WTC11 (cell line): ENCODE results near the gene AKAP8. TPM values are rescaled to one million over a fixed set of nuclear protein-coding genes. Genes with fewer than 3 reads are reported as not detected.

Source experiments
- ATAC-seq: fragments of 200-7000 bp; cut with Tn5 transposase; 2 replicates; pipeline ENCODE4 v1.10.0; 2021; ENCODE audit warnings: mild to moderate bottlenecking, moderate library complexity
- CTCF ChIA-PET: fragments of 300-600 bp; sonication (Branson Sonifier 250); formaldehyde crosslinking; loops from one replicate; lab custom pipeline; 2021; ENCODE audit warnings: antibody characterized with exemption; lab: Charles Lee
- POLR2A ChIA-PET: fragments of 350-600 bp; sonication (Branson Sonifier 250); formaldehyde crosslinking; loops from one replicate; lab custom pipeline; 2021; ENCODE audit warnings: antibody characterized with exemption; lab: Charles Lee
- DNase-seq: peaks from one replicate; pipeline ENCODE4 v3.0.0; 2021; ENCODE audit warnings: low spot score
- H3K27ac Mint-ChIP-seq: 2 replicates; pipeline ENCODE4 v1.8.0; 2021; ENCODE audit warnings: mixed read lengths
- H3K27me3 Mint-ChIP-seq: 2 replicates; pipeline ENCODE4 v1.8.0; 2021; ENCODE audit warnings: low read depth, mild to moderate bottlenecking, moderate library complexity, mixed read lengths
- H3K36me3 Mint-ChIP-seq: 2 replicates; pipeline ENCODE4 v1.8.0; 2021; ENCODE audit warnings: mixed read lengths
- H3K4me1 Mint-ChIP-seq: 2 replicates; pipeline ENCODE4 v1.8.0; 2022; ENCODE audit warnings: mixed read lengths
- H3K4me3 Mint-ChIP-seq: 2 replicates; pipeline ENCODE4 v1.8.0; 2021; ENCODE audit warnings: mild to moderate bottlenecking, moderate library complexity, mixed read lengths
- H3K9me3 Mint-ChIP-seq: 2 replicates; pipeline ENCODE4 v1.8.0; 2021; ENCODE audit warnings: mixed read lengths
- ARID4B ChIP-seq: sonication (generic); formaldehyde crosslinking; IDR thresholded peaks from 2 replicates; pipeline ENCODE4 v1.8.0; 2023; ENCODE audit warnings: missing genetic modification reagents, mild to moderate bottlenecking, borderline replicate concordance
- ATF6 ChIP-seq: sonication (generic); formaldehyde crosslinking; IDR thresholded peaks from 2 replicates; pipeline ENCODE4 v1.8.1; 2023; ENCODE audit warnings: mild to moderate bottlenecking, missing genetic modification reagents
- CDX4 ChIP-seq: fragments of 250-450 bp; sonication (Bioruptor Pico); IDR thresholded peaks from 2 replicates; pipeline ENCODE4 v1.9.0; 2021; ENCODE audit warnings: moderate library complexity, mild to moderate bottlenecking, inconsistent platforms, borderline replicate concordance
- CREM ChIP-seq: sonication (generic); formaldehyde crosslinking; IDR thresholded peaks from 2 replicates; pipeline ENCODE4 v1.8.1; 2022; ENCODE audit warnings: mild to moderate bottlenecking, missing genetic modification reagents, moderate library complexity
- ELF4 ChIP-seq: sonication (generic); formaldehyde crosslinking; IDR thresholded peaks from 2 replicates; pipeline ENCODE4 v1.8.1; 2022; ENCODE audit warnings: low read depth, mild to moderate bottlenecking, moderate library complexity, missing genetic modification reagents
- FOXK1 ChIP-seq: sonication (generic); formaldehyde crosslinking; IDR thresholded peaks from 2 replicates; pipeline ENCODE4 v1.8.0; 2022; ENCODE audit warnings: mild to moderate bottlenecking, moderate library complexity, missing genetic modification reagents
- FOXP1 ChIP-seq: sonication (generic); formaldehyde crosslinking; IDR thresholded peaks from 2 replicates; pipeline ENCODE4 v1.8.0; 2022; ENCODE audit warnings: missing genetic modification reagents, mild to moderate bottlenecking, moderate library complexity, borderline replicate concordance
- HMGA2 ChIP-seq: fragments of 250-450 bp; sonication (Bioruptor Pico); IDR thresholded peaks from 2 replicates; pipeline ENCODE4 v1.4.0; 2021; ENCODE audit warnings: mild to moderate bottlenecking, moderate library complexity
- MAX ChIP-seq: sonication (generic); formaldehyde crosslinking; IDR thresholded peaks from 2 replicates; pipeline ENCODE4 v1.8.0; 2022; ENCODE audit warnings: mild to moderate bottlenecking, missing genetic modification reagents
- MXD4 ChIP-seq: fragments of 250-450 bp; sonication (Bioruptor Pico); IDR thresholded peaks from 2 replicates; pipeline ENCODE4 v1.8.0; 2021; ENCODE audit warnings: mild to moderate bottlenecking, moderate library complexity, borderline replicate concordance
- NFYB ChIP-seq: sonication (generic); formaldehyde crosslinking; conservative IDR thresholded peaks from 2 replicates; pipeline ENCODE4 v1.8.0; 2022; ENCODE audit warnings: low read depth, missing genetic modification reagents
- OVOL2 ChIP-seq: fragments of 250-450 bp; sonication (Bioruptor Pico); IDR thresholded peaks from 2 replicates; pipeline ENCODE4 v1.9.0; 2021; ENCODE audit warnings: mild to moderate bottlenecking, borderline replicate concordance
- PREB ChIP-seq: sonication (generic); formaldehyde crosslinking; IDR thresholded peaks from 2 replicates; pipeline ENCODE4 v1.8.1; 2022; ENCODE audit warnings: mild to moderate bottlenecking, missing genetic modification reagents, moderate library complexity, borderline replicate concordance
- PRRX2 ChIP-seq: fragments of 250-450 bp; sonication (Bioruptor Pico); IDR thresholded peaks from 2 replicates; pipeline ENCODE4 v1.8.0; 2021; ENCODE audit warnings: mild to moderate bottlenecking
- TEAD1 ChIP-seq: sonication (generic); formaldehyde crosslinking; IDR thresholded peaks from 2 replicates; pipeline ENCODE4 v1.8.0; 2022; ENCODE audit warnings: mild to moderate bottlenecking, missing genetic modification reagents
- TP53 ChIP-seq: sonication (generic); formaldehyde crosslinking; IDR thresholded peaks from 2 replicates; pipeline ENCODE4 v1.8.1; 2023; ENCODE audit warnings: mild to moderate bottlenecking, missing genetic modification reagents
- ZNF138 ChIP-seq: sonication (generic); formaldehyde crosslinking; conservative IDR thresholded peaks from 2 replicates; pipeline ENCODE4 v1.8.1; 2022; ENCODE audit warnings: mild to moderate bottlenecking, moderate library complexity, missing genetic modification reagents
- ZNF232 ChIP-seq: sonication (generic); formaldehyde crosslinking; IDR thresholded peaks from 2 replicates; pipeline ENCODE4 v1.8.0; 2022; ENCODE audit warnings: mild to moderate bottlenecking, missing genetic modification reagents
- ZNF423 ChIP-seq: fragments of 250-450 bp; sonication (Bioruptor Pico); IDR thresholded peaks from 2 replicates; pipeline ENCODE4 v2.1.2; 2022; ENCODE audit warnings: mild to moderate bottlenecking, moderate library complexity
- total RNA-seq: library from RNA; stranded (reverse); gene quantifications from 3 replicates; pipeline ENCODE4 v1.2.3, GENCODE V29; 2021

The AKAP8 gene
- total RNA-seq, 1 experiment from 2014 or later = 65.9 TPM

GRCh38 chr19:15379083-15379998 lies at the start of gene AKAP8 (continued):
- TF ChIP-seq FOXK1 (CRISPR knock-in tag) (peak; percentile 77), ELF4 (CRISPR knock-in tag) (no peak), FOXP1 (CRISPR knock-in tag) (peak; percentile 9; the same call in 1 of the 2 replicates), PREB (no peak), ARID4B (CRISPR knock-in tag) (peak; percentile 67), MXD4 (CRISPR knock-in tag) (no peak), NFYB (peak; percentile 95), MAX (0 out of 2 replicates have a peak, but pooled peaks have one; percentile 37), CREM (peak; percentile 92), ZNF138 (CRISPR knock-in tag) (no peak), ATF6 (CRISPR knock-in tag) (no peak), HMGA2 (CRISPR knock-in tag) (no peak), CDX4 (peak; percentile 51; the same call in 1 of the 2 replicates), PRRX2 (CRISPR knock-in tag) (peak; percentile 84)

- Mint-ChIP-seq H3K4me1 (peaks cover 13% of the 10 kb centered on the region), H3K36me3 (peaks cover 24% of the 10 kb centered on the region), H3K27me3 (no peaks in the 10 kb centered on the region), H3K27ac (no peak overlapping the region), H3K9me3 (no peaks in the 10 kb centered on the region), H3K4me3 (no peak overlapping the region)
- DNase-seq (no peak), ATAC-seq (no peak)
- CTCF ChIA-PET = interaction anchor here (2.6 kb wide), 1 partner anchor 8 kb away, joined by 14 read pairs; the partner anchor contains the start of gene AKAP8L
- POLR2A ChIA-PET = no interaction called here
- TF ChIP-seq TEAD1 (CRISPR knock-in tag) = no peak
- TF ChIP-seq ZNF423 (CRISPR knock-in tag) = no peak
- no peak for TF ChIP-seq TP53 (CRISPR knock-in tag)
- no peak for TF ChIP-seq OVOL2 (CRISPR knock-in tag)
- no peak for TF ChIP-seq ZNF232 (CRISPR knock-in tag)
Measured at GRCh38 chr19:15427991-15428471, 48.4 kb upstream of the AKAP8 start.
